ENCODE data around the gene MS4A15. TPM values are rescaled to one million over a fixed set of nuclear protein-coding genes. Genes with fewer than 3 reads are reported as not detected.

The MS4A15 gene
- total and polyA plus RNA-seq, 9 of the 15 experiments (the other 6 are each of a cell fraction or from before 2014, with no cell fraction given) = not detected

DNA sequence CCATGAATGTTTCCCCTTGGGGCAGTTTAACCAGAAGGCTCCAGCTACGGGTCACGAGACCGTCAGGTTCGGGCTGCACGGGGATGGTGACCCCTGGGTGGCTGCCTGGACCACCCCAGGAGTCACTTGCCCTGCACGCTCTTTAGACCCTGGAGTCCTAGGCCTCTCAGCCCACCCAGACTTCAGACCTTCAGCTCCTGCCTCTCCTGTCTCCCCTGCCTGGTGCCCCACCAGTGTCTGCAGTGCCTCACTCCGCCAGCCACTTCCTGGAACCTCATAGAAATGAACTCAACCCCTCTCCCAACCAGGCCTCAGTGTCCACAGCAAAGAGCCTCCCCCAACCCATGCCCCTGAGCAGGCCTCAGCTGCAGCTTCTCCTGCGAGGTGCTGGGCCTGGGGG is 16.0 kb downstream of the MS4A15 start:
- TF ChIP-seq NR2F6 (CRISPR knock-in tag; IDR thresholded peaks at IDR 0.05) (no peak), ZNF324 (CRISPR knock-in tag; IDR thresholded peaks at IDR 0.05) (no peak), ZNF79 (CRISPR knock-in tag; IDR thresholded peaks at IDR 0.05; ENCODE audit: low read depth) (no peak)
- TF ChIP-seq, protein P1, sequence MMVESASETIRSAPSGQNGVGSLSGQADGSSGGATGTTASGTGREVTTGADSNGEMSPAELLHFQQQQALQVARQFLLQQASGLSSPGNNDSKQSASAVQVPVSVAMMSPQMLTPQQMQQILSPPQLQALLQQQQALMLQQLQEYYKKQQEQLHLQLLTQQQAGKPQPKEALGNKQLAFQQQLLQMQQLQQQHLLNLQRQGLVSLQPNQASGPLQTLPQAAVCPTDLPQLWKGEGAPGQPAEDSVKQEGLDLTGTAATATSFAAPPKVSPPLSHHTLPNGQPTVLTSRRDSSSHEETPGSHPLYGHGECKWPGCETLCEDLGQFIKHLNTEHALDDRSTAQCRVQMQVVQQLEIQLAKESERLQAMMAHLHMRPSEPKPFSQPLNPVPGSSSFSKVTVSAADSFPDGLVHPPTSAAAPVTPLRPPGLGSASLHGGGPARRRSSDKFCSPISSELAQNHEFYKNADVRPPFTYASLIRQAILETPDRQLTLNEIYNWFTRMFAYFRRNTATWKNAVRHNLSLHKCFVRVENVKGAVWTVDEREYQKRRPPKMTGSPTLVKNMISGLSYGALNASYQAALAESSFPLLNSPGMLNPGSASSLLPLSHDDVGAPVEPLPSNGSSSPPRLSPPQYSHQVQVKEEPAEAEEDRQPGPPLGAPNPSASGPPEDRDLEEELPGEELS (CRISPR knock-in tag; IDR thresholded peaks at IDR 0.05; ENCODE audit: borderline replicate concordance) = no peak
- no peaks in the 10 kb centered on the region for H3K9me3 ChIP-seq (replicated peaks; ENCODE audit: control insufficient read depth, insufficient read depth, low read depth, low read length)
- no peak overlapping the region for H3K4me3 ChIP-seq
- no peaks in the 10 kb centered on the region for H3K36me3 ChIP-seq (ENCODE audit: control insufficient read depth, insufficient read depth, low read length)
- ChIA-PET CTCF (ENCODE audit: low intra/inter-chr PET ratio) (interaction anchor here (0.5 kb wide), 1 partner anchor 1349 kb away, joined by 4 read pairs; no protein-coding TSS in a partner anchor), POLR2A (interaction anchor here (0.6 to 0.7 kb wide), 2 partner anchors 14 to 844 kb away, joined by 3 read pairs; no protein-coding TSS in a partner anchor)
- peaks cover 0 to 14% of the 10 kb centered on the region in 2 experiments; a peak in 1 of 5 replicates for H3K4me1 ChIP-seq (replicated peaks in 1 of 2; ENCODE audit: control insufficient read depth in 2 of 2, insufficient read depth in 2 of 2, low read length in 2 of 2)
- BruUV-seq (replicated peaks) = no TSS peak
- DNase-seq (ENCODE audit: extremely low read depth in 1 of 4, low spot score in 3 of 4) (no peak), ATAC-seq (no peak), FAIRE-seq (no peak)
- no peak overlapping the region for H3K27ac ChIP-seq (ENCODE audit: extremely low read depth, low read depth, low read length)
- WGBS (ENCODE audit: insufficient coverage, low coverage, missing lambda C conversion rate) = 5% methylated on average over 8 of the region's 8 CpGs
- H4K20me1 ChIP-seq (replicated peaks; ENCODE audit: control insufficient read depth, insufficient read depth, low read length) = peaks cover 6% of the 10 kb centered on the region; the same call in 1 of the 2 replicates
- no peak overlapping the region for H3K9ac ChIP-seq (ENCODE audit: insufficient read depth in 1 of 2, low read depth in 2 of 2, low read length in 2 of 2)
- in situ Hi-C loops (cut with MboI) (no loop called here), intact Hi-C loops (cut with micrococcal nuclease) (no loop called here)
- no peak overlapping the region for H2AFZ ChIP-seq (ENCODE audit: low read depth, low read length)
- peaks cover 34 to 63% of the 10 kb centered on the region in 2 experiments; a peak in 4 of 5 replicates for H3K27me3 ChIP-seq (ENCODE audit: control insufficient read depth in 2 of 2, insufficient read depth in 2 of 2, low read length in 2 of 2)
- H3K9me1 ChIP-seq (ENCODE audit: control insufficient read depth, insufficient read depth, low read length) = no peaks in the 10 kb centered on the region
- H3K4me2 ChIP-seq (ENCODE audit: insufficient read depth, low read length) = no peak overlapping the region
- H3K79me2 ChIP-seq (ENCODE audit: control insufficient read depth, insufficient read depth, low read length) = no peaks in the 10 kb centered on the region

Measured in K562 (cell line).